ENCODE measurements around the gene NSD1. TPM values are rescaled to one million over a fixed set of nuclear protein-coding genes. Genes with fewer than 3 reads are reported as not detected.
A peak's percentile ranks its signal among the peaks of the same experiment; 100 is the strongest.

NSD1 gene
- total and polyA plus RNA-seq, 2 of the 4 experiments (the other 2 are of a cell fraction): 7.7 to 31.0 TPM

DNA sequence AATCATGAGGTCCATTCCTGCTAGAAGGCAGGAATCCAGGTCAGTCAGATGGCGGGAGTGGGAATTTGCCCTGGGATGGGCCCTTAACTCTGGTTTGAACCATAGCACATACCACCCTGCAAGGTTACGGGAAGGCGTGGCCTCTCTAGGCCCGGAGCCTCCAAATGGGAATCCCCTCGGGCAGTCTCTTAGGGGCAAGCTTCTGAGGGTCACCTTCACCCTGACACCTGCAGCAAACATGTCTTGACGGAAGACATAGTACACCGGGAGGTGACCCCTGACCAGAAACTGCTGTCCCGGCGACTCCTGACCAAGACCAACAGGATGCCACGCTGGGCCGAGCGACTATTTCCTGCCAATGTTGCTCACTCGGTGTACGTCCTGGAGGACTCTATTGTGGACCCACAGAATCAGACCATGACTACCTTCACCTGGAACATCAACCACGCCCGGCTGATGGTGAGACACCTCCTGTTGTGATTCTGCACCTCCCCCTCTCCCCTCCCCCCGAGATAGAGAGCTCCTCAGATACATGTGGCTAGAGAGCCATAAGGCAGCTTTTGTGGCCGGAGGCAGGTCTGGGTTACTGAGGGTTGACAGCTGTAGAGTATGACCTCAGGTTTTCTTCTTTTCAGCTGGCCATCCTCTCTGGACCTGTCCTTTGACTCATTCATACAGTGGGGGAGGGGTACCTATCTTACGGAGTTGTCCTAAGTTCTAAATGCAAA is 171.0 kb downstream of the NSD1 start:
- H3K27me3 ChIP-seq (ENCODE audit: control insufficient read depth, insufficient read depth, low read length): no peaks in the 10 kb centered on the region
- H2BK5ac ChIP-seq (ENCODE audit: low read depth, low read length, poor library complexity, severe bottlenecking): no peak overlapping the region
- H3K4me3 ChIP-seq (ENCODE audit: insufficient read depth, low read depth, low read length): peak overlapping the region; percentile 98
- peak overlapping the region; percentile 90 for H3K14ac ChIP-seq (replicated peaks; ENCODE audit: low read depth, low read length)
- ChIA-PET CTCF (interaction anchor here (0.9 kb wide), 1 partner anchor 190 kb away, joined by 3 read pairs; no protein-coding TSS in a partner anchor), POLR2A (ENCODE audit: unreplicated experiment) (interaction anchor here (0.6 kb wide), 1 partner anchor 190 kb away, joined by 5 read pairs; no protein-coding TSS in a partner anchor)
- peaks cover 8% of the 10 kb centered on the region; the same call in 1 of the 2 replicates for H3K9me1 ChIP-seq (ENCODE audit: insufficient read depth, low read length)
- peak overlapping the region; percentile 57 for H3K27ac ChIP-seq (ENCODE audit: insufficient read depth, low read length)
- no peak overlapping the region for H2BK20ac ChIP-seq (ENCODE audit: low read depth, low read length)
- H4K5ac ChIP-seq (ENCODE audit: low read depth, low read length): peak overlapping the region; percentile 86; the same call in 1 of the 2 replicates
- no peak overlapping the region for H2BK120ac ChIP-seq (ENCODE audit: low read depth, low read length)
- H2AK5ac ChIP-seq (ENCODE audit: low read depth, low read length): peak overlapping the region; percentile 89
- peak overlapping the region; percentile 98 for H2AK9ac ChIP-seq (replicated peaks; ENCODE audit: low read depth, low read length, poor library complexity)
- peaks cover 12 to 72% of the 10 kb centered on the region in 2 experiments for H3K79me1 ChIP-seq (ENCODE audit: low read depth in 1 of 2, low read length in 2 of 2)
- ATAC-seq (ENCODE audit: low read depth) (no peak), DNase-seq (peak; percentile 12)
- H3K23ac ChIP-seq (ENCODE audit: low read depth, low read length): peak overlapping the region; percentile 94; the same call in 1 of the 2 replicates
- peak overlapping the region; percentile 93 for H3K4me2 ChIP-seq (ENCODE audit: low read depth, low read length)
- H3K56ac ChIP-seq (ENCODE audit: extremely low read depth, insufficient read depth, low read length): peak overlapping the region; percentile 83; the same call in 1 of the 2 replicates
- H4K20me1 ChIP-seq (ENCODE audit: insufficient read depth, low read length): peaks cover 28% of the 10 kb centered on the region
- peak overlapping the region; percentile 91 for H3K9ac ChIP-seq (ENCODE audit: low read depth, low read length)
- H4K8ac ChIP-seq (ENCODE audit: low read depth in 2 of 2, low read length in 2 of 2): peak overlapping the region; percentile 38 to 82; a peak in 3 of 4 replicates
- intact Hi-C loops (cut with micrococcal nuclease): no loop called here
- WGBS, 2 experiments (ENCODE audit: extremely low coverage in 2 of 2, insufficient read length in 1 of 2): no CpG with 5 or more reads among the region's 19 CpGs
- H3K36me3 ChIP-seq (ENCODE audit: control insufficient read depth, insufficient read depth, low read length): peaks cover 30% of the 10 kb centered on the region
- no peak overlapping the region for H2BK15ac ChIP-seq (ENCODE audit: low read depth, low read length)
- BruUV-seq (replicated peaks): no TSS peak
- H3K18ac ChIP-seq (ENCODE audit: low read depth, low read length): no peak overlapping the region
- in situ Hi-C loops (cut with MboI; ENCODE audit: low sequenced_read_pairs): no loop called here
- H3K4me1 ChIP-seq (ENCODE audit: control insufficient read depth, insufficient read depth, low read length): peaks cover 12% of the 10 kb centered on the region
- no peak for TF ChIP-seq NFE2L2 (IDR thresholded peaks at IDR 0.05; ENCODE audit: low read depth, low read length)
- TF ChIP-seq, protein P1, sequence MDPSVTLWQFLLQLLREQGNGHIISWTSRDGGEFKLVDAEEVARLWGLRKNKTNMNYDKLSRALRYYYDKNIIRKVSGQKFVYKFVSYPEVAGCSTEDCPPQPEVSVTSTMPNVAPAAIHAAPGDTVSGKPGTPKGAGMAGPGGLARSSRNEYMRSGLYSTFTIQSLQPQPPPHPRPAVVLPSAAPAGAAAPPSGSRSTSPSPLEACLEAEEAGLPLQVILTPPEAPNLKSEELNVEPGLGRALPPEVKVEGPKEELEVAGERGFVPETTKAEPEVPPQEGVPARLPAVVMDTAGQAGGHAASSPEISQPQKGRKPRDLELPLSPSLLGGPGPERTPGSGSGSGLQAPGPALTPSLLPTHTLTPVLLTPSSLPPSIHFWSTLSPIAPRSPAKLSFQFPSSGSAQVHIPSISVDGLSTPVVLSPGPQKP (IDR thresholded peaks at IDR 0.05; ENCODE audit: borderline replicate concordance, low read depth, low read length): no peak
- no peak for TF ChIP-seq BHLHE40 (IDR thresholded peaks at IDR 0.05; ENCODE audit: low read depth, low read length)
- no peak for TF ChIP-seq SMC3 (IDR thresholded peaks at IDR 0.05; ENCODE audit: low read depth, low read length)
- no peak for TF ChIP-seq MAZ (IDR thresholded peaks at IDR 0.05; ENCODE audit: borderline replicate concordance, low read depth, low read length)
- TF ChIP-seq FOS (IDR thresholded peaks at IDR 0.05; ENCODE audit: low read depth, low read length): no peak
- TF ChIP-seq RAD21 (IDR thresholded peaks at IDR 0.05; ENCODE audit: low read length): no peak
- no peak for TF ChIP-seq RFX5 (IDR thresholded peaks at IDR 0.05; ENCODE audit: low read depth, low read length)
- TF ChIP-seq CHD1 (IDR thresholded peaks at IDR 0.05; ENCODE audit: low read depth, low read length): no peak
- TF ChIP-seq RCOR1 (IDR thresholded peaks at IDR 0.05; ENCODE audit: insufficient replicate concordance, low read length): no peak
- TF ChIP-seq MXI1 (IDR thresholded peaks at IDR 0.05; ENCODE audit: borderline replicate concordance, low read depth, low read length): no peak
- TF ChIP-seq, protein P2, sequence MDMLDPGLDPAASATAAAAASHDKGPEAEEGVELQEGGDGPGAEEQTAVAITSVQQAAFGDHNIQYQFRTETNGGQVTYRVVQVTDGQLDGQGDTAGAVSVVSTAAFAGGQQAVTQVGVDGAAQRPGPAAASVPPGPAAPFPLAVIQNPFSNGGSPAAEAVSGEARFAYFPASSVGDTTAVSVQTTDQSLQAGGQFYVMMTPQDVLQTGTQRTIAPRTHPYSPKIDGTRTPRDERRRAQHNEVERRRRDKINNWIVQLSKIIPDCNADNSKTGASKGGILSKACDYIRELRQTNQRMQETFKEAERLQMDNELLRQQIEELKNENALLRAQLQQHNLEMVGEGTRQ (IDR thresholded peaks at IDR 0.05; ENCODE audit: low read depth, low read length): no peak
- no peak for TF ChIP-seq POLR2A (IDR thresholded peaks at IDR 0.05; ENCODE audit: low read depth, low read length)
- no peak for TF ChIP-seq CEBPB (IDR thresholded peaks at IDR 0.05; ENCODE audit: low read depth, low read length)
- no peaks in the 10 kb centered on the region for H3K9me3 ChIP-seq (ENCODE audit: control insufficient read depth, insufficient read depth, low read length)
- peak overlapping the region; percentile 89 for H3K4ac ChIP-seq (ENCODE audit: low read depth, low read length)
- dilution Hi-C loops (cut with HindIII; ENCODE audit: low sequenced_read_pairs, unreplicated experiment): no loop called here
- peak overlapping the region; percentile 77; the same call in 1 of the 2 replicates for H4K91ac ChIP-seq (ENCODE audit: insufficient read depth, low read depth, low read length)
- H2AFZ ChIP-seq (replicated peaks; ENCODE audit: low read length, poor library complexity): peak overlapping the region; percentile 90

All from IMR-90 (cell line).